Fibroblast of pulmonary artery (primary cell): Measurements from ENCODE around the gene MUC4.
"Not testable (repeated sequence)": the region's sequence is repeated elsewhere in the genome, so short reads cannot be mapped to it uniquely, and the experiment has no call there.

Experiments
- DNase-seq: peaks from one replicate; pipeline ENCODE4 v3.0.0-alpha.2; 2010; ENCODE audit warnings: low read depth
- H3K4me3 ChIP-seq: replicated peaks from 2 replicates; pipeline ENCODE4 v1.5.1; 2011; ENCODE audit warnings: low read depth, mild to moderate bottlenecking, control low read depth, low read length, moderate library complexity
- CTCF ChIP-seq: IDR thresholded peaks from 2 replicates; pipeline ENCODE4 v1.5.1; 2011; ENCODE audit warnings: mild to moderate bottlenecking, control low read depth, low read length, inconsistent platforms; ENCODE audit errors: missing control alignments

Gene MUC4

GRCh38 chr3:195718477-195718984 is 93.2 kb downstream of the MUC4 start:
- no peak for DNase-seq

GRCh38 chr3:195717852-195718476 is 93.8 kb downstream of the MUC4 start:
- no peak overlapping the region for H3K4me3 ChIP-seq
- DNase-seq: no peak
- no peak for TF ChIP-seq CTCF

More at GRCh38 chr3:195718477-195718984, 93.2 kb downstream of the MUC4 start:
- H3K4me3 ChIP-seq: no peak overlapping the region
- TF ChIP-seq CTCF: no peak

- H3K4me3 ChIP-seq: no peak overlapping the region
- TF ChIP-seq CTCF: no peak
- no peak for DNase-seq
These were observed 94.3 kb downstream of the MUC4 start for GRCh38 chr3:195717416-195717815.

GRCh38 chr3:195715583-195716266 is 96.0 kb downstream of the MUC4 start:
- no peak for DNase-seq
- no peak for TF ChIP-seq CTCF
- H3K4me3 ChIP-seq: no peak overlapping the region

GRCh38 chr3:195715134-195715533 is 96.6 kb downstream of the MUC4 start:
- TF ChIP-seq CTCF: no peak
- no peak overlapping the region for H3K4me3 ChIP-seq
- DNase-seq: no peak

- no peak for TF ChIP-seq CTCF
- no peak overlapping the region for H3K4me3 ChIP-seq
- DNase-seq: no peak
These were observed 97.2 kb downstream of the MUC4 start for GRCh38 chr3:195714380-195715011.

- DNase-seq, H3K4me3 ChIP-seq: not testable (repeated sequence)
These were observed 98.6 kb downstream of the MUC4 start for GRCh38 chr3:195713150-195713549.

- not testable (repeated sequence) for H3K4me3 ChIP-seq
These were observed 99.2 kb downstream of the MUC4 start for GRCh38 chr3:195712535-195712910.

More at GRCh38 chr3:195712535-195712910, 99.2 kb downstream of the MUC4 start:
- not testable (repeated sequence) for DNase-seq
